ENCODE results near the gene BCCIP.

DNA sequence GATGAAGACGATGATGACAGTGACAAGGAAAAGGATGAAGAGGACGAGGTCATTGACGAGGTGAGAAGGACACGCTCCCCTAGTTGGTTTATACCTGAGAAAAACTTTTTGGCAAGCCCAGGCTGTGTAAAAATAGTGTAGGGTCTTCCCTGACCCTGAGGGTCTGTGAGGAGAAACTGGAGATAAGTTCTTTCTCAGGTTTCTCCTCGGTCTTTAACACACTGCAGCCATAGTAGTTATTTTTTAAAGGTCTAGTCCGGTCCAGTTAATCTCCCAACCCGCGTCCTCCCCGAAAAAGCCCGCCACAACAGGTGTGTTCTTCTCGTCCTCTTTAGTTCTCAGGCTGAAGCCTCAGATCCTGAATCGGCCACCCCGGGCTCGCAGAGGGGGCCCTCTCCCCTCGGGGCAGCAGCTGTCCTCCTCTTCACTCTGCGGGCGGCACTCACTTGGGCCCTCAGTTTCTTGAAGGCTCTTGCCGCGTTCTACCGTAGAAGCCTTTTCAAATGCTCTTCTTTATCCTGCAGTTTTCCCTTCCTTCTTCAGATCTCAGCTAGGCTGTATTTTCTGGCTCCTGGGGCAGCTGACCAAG lies 411 bp downstream of the BCCIP start:
- no peak for TF ChIP-seq EZH2phosphoT487 (IDR thresholded peaks at IDR 0.05; ENCODE audit: borderline replicate concordance, low read depth, low read length)
- TF ChIP-seq, protein P1, sequence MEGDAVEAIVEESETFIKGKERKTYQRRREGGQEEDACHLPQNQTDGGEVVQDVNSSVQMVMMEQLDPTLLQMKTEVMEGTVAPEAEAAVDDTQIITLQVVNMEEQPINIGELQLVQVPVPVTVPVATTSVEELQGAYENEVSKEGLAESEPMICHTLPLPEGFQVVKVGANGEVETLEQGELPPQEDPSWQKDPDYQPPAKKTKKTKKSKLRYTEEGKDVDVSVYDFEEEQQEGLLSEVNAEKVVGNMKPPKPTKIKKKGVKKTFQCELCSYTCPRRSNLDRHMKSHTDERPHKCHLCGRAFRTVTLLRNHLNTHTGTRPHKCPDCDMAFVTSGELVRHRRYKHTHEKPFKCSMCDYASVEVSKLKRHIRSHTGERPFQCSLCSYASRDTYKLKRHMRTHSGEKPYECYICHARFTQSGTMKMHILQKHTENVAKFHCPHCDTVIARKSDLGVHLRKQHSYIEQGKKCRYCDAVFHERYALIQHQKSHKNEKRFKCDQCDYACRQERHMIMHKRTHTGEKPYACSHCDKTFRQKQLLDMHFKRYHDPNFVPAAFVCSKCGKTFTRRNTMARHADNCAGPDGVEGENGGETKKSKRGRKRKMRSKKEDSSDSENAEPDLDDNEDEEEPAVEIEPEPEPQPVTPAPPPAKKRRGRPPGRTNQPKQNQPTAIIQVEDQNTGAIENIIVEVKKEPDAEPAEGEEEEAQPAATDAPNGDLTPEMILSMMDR (conservative IDR thresholded peaks at IDR 0.05; ENCODE audit: low read length), result no peak
